HepG2 (cell line): ENCODE data around the gene LCN2. TPM values are rescaled to one million over a fixed set of nuclear protein-coding genes. Genes with fewer than 3 reads are reported as not detected.

Source experiments
- AKAP8 ChIP-seq: sonication (generic); formaldehyde crosslinking; IDR thresholded peaks from 2 replicates; pipeline ENCODE4 v1.5.1; 2020; ENCODE audit warnings: mild to moderate bottlenecking, missing genetic modification reagents
- ELK4 ChIP-seq: sonication (generic); formaldehyde crosslinking; IDR thresholded peaks from 2 replicates; pipeline ENCODE4 v1.9.0; 2021; ENCODE audit warnings: missing genetic modification reagents, borderline replicate concordance
- ETV6 ChIP-seq: sonication (generic); formaldehyde crosslinking; conservative IDR thresholded peaks from 2 replicates; pipeline ENCODE4 v1.4.0; 2020; ENCODE audit warnings: missing genetic modification reagents
- FOXA1 ChIP-seq, 2 experiments: fragments of 450-650 bp in 1 of 2; sonication (generic) in 1 of 2; formaldehyde crosslinking in 1 of 2; IDR thresholded peaks; 2 replicates each; pipeline versions ENCODE4 v1.4.0 to v1.6.1; 2016 to 2020; ENCODE audit warnings: missing genetic modification reagents in 1 of 2
- FOXC1 ChIP-seq: sonication (generic); formaldehyde crosslinking; IDR thresholded peaks from 2 replicates; pipeline ENCODE4 v1.8.0; 2022; ENCODE audit warnings: mild to moderate bottlenecking, missing genetic modification reagents, borderline replicate concordance
- NRL ChIP-seq: sonication (generic); formaldehyde crosslinking; IDR thresholded peaks from 2 replicates; pipeline ENCODE4 v1.5.0; 2020; ENCODE audit warnings: missing genetic modification reagents, mild to moderate bottlenecking, moderate library complexity, borderline replicate concordance
- PRPF4 ChIP-seq: fragments of 200-400 bp; formaldehyde crosslinking; IDR thresholded peaks from 2 replicates; pipeline ENCODE4 v1.6.1; 2016; ENCODE audit warnings: low read length, low read depth; ENCODE audit not compliant: poor library complexity, severe bottlenecking
- RCOR2 ChIP-seq: IDR thresholded peaks from 2 replicates; pipeline ENCODE4 v1.6.1; 2016; ENCODE audit warnings: missing biosample characterization, missing genetic modification reagents
- SMARCC2 ChIP-seq: fragments of 450-650 bp; IDR thresholded peaks from 2 replicates; pipeline ENCODE4 v1.6.1; 2017; ENCODE audit warnings: antibody characterized with exemption, mild to moderate bottlenecking
- SP5 ChIP-seq: IDR thresholded peaks from 2 replicates; pipeline ENCODE4 v1.6.1; 2016; ENCODE audit warnings: low read depth, borderline replicate concordance
- ZFP82 ChIP-seq: sonication (generic); formaldehyde crosslinking; IDR thresholded peaks from 2 replicates; pipeline ENCODE4 v1.5.1; 2020; ENCODE audit warnings: mild to moderate bottlenecking, missing genetic modification reagents, borderline replicate concordance
- ZNF101 ChIP-seq: sonication (generic); formaldehyde crosslinking; IDR thresholded peaks from 2 replicates; pipeline ENCODE4 v1.4.0; 2020; ENCODE audit warnings: mild to moderate bottlenecking, low read depth, missing genetic modification reagents, borderline replicate concordance
- ZNF230 ChIP-seq: sonication (generic); formaldehyde crosslinking; IDR thresholded peaks from 2 replicates; pipeline ENCODE4 v1.4.0; 2020; ENCODE audit warnings: mild to moderate bottlenecking, missing genetic modification reagents
- ZNF3 ChIP-seq: IDR thresholded peaks from 2 replicates; pipeline ENCODE4 v1.7.0; 2017; ENCODE audit warnings: inconsistent platforms
- ZNF317 ChIP-seq: sonication (generic); formaldehyde crosslinking; IDR thresholded peaks from 2 replicates; pipeline ENCODE4 v1.5.0; 2020; ENCODE audit warnings: mild to moderate bottlenecking, missing genetic modification reagents
- ZNF576 ChIP-seq: sonication (generic); formaldehyde crosslinking; IDR thresholded peaks from 2 replicates; pipeline ENCODE4 v1.4.0; 2020; ENCODE audit warnings: mild to moderate bottlenecking, missing genetic modification reagents
- ZNF607 ChIP-seq: sonication (generic); formaldehyde crosslinking; IDR thresholded peaks from 2 replicates; pipeline ENCODE4 v1.5.1; 2020; ENCODE audit warnings: missing genetic modification reagents, mild to moderate bottlenecking, borderline replicate concordance
- ZNF672 ChIP-seq: sonication (generic); formaldehyde crosslinking; IDR thresholded peaks from 2 replicates; pipeline ENCODE4 v1.8.1; 2022; ENCODE audit warnings: missing genetic modification reagents
- ZNF792 ChIP-seq: IDR thresholded peaks from 2 replicates; pipeline ENCODE4 v1.6.1; 2016
- ZSCAN9 ChIP-seq: IDR thresholded peaks from 2 replicates; pipeline ENCODE4 v1.6.1; 2016; ENCODE audit warnings: borderline replicate concordance
- polyA plus RNA-seq, 8 experiments: library from polyadenylated mRNA; depleted of rRNA in 3 of 8; stranded (reverse) in 7 of 8; unstranded in 1 of 8; fragments of >200 nt; fragmentation: Illumina TruSeq in 4 of 8; extraction: Trizol in 4 of 8; gene quantifications; 2 replicates each; pipeline versions ENCODE4 v1.2.1 to v1.2.3, GENCODE V29; 2011 to 2016; ENCODE audit warnings: low read depth in 4 of 8, missing spikeins in 1 of 8, mixed read lengths in 1 of 8; ENCODE audit not compliant: insufficient read depth in 1 of 8
- total RNA-seq, 5 experiments: library from RNA; depleted of rRNA; stranded (reverse); fragments of >200 nt; fragmentation: Illumina TruSeq; extraction: Trizol; gene quantifications; 2 replicates each; pipeline ENCODE4 v1.2.3, GENCODE V29; 2016; ENCODE audit warnings: low read depth in 1 of 5
- TF ChIP-seq, protein P1 (sequence below): sonication (generic); formaldehyde crosslinking; IDR thresholded peaks from 2 replicates; pipeline ENCODE4 v1.5.0; 2020; ENCODE audit warnings: mild to moderate bottlenecking, missing genetic modification reagents, borderline replicate concordance

LCN2 gene
- total and polyA plus RNA-seq, 2 of the 13 experiments (the other 11 are each of a cell fraction or from before 2014, with no cell fraction given) = 0.38 to 1.4 TPM

DNA sequence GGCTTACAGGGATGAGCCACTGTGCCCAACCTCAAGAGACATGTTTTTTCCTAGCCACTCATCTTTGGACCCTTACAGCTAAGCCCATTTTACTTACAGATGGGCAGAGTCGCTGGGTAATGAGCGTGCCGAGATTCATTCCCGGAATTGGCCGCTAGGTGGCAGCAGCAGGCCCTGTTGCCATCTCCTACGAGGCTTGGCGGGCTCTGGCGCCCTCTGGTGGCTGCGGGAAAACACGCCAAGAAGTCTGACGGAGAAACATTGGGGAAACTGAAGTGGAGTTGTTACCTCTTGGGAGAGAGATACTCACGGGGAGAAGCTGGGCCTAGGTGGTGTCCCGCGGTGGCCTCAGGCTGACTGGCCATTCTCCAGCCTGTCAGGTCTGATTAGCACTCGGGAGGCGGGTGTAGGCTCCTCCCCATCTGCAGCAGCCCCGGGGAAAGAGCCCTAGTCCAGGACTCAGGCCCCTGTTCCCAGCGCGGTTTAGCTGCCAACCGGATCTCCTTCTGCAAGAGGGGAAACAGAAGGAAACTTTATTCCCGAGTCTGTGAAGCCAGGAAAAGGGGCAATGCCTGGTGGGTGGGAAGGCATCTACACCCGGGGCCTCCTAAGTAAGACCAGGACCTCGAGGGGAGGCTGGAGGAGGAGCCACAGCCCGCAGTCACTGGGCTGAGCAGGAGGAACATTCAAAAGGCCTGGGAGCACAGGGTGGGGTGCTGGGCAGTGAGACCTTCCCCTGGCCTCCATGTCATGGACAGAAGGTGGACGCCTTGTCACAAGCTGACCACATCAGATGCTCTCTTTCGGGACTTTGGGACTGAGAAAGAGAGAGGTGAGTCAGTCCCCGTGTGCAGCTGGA is 31.4 kb upstream of the LCN2 start (continued):
- TF ChIP-seq RCOR2 (peak; percentile 78), ZNF230 (CRISPR knock-in tag) (no peak), ZNF607 (CRISPR knock-in tag) (no peak), ZNF576 (CRISPR knock-in tag) (no peak), ZNF672 (CRISPR knock-in tag) (no peak), FOXC1 (CRISPR knock-in tag) (peak; percentile 54; the same call in 1 of the 2 replicates), ZNF101 (CRISPR knock-in tag) (no peak), AKAP8 (CRISPR knock-in tag) (no peak), ZNF3 (CRISPR knock-in tag) (peak; percentile 51; the same call in 1 of the 2 replicates), SMARCC2 (no peak), ZFP82 (CRISPR knock-in tag) (no peak), NRL (CRISPR knock-in tag) (peak; percentile 67; the same call in 1 of the 2 replicates), ZNF317 (0 out of 2 replicates have a peak, but pooled peaks have one; percentile 27), PRPF4 (no peak), ZNF792 (peak; percentile 77; the same call in 1 of the 2 replicates), SP5 (no peak), ETV6 (CRISPR knock-in tag) (no peak), ELK4 (CRISPR knock-in tag) (no peak), FOXA1 (IDR thresholded peaks at IDR 0.05) (no peak), FOXA1 (CRISPR knock-in tag; IDR thresholded peaks at IDR 0.05) (peak; percentile 49), ZSCAN9 (CRISPR knock-in tag) (peak; percentile 57; the same call in 1 of the 2 replicates)
- TF ChIP-seq, protein P1, sequence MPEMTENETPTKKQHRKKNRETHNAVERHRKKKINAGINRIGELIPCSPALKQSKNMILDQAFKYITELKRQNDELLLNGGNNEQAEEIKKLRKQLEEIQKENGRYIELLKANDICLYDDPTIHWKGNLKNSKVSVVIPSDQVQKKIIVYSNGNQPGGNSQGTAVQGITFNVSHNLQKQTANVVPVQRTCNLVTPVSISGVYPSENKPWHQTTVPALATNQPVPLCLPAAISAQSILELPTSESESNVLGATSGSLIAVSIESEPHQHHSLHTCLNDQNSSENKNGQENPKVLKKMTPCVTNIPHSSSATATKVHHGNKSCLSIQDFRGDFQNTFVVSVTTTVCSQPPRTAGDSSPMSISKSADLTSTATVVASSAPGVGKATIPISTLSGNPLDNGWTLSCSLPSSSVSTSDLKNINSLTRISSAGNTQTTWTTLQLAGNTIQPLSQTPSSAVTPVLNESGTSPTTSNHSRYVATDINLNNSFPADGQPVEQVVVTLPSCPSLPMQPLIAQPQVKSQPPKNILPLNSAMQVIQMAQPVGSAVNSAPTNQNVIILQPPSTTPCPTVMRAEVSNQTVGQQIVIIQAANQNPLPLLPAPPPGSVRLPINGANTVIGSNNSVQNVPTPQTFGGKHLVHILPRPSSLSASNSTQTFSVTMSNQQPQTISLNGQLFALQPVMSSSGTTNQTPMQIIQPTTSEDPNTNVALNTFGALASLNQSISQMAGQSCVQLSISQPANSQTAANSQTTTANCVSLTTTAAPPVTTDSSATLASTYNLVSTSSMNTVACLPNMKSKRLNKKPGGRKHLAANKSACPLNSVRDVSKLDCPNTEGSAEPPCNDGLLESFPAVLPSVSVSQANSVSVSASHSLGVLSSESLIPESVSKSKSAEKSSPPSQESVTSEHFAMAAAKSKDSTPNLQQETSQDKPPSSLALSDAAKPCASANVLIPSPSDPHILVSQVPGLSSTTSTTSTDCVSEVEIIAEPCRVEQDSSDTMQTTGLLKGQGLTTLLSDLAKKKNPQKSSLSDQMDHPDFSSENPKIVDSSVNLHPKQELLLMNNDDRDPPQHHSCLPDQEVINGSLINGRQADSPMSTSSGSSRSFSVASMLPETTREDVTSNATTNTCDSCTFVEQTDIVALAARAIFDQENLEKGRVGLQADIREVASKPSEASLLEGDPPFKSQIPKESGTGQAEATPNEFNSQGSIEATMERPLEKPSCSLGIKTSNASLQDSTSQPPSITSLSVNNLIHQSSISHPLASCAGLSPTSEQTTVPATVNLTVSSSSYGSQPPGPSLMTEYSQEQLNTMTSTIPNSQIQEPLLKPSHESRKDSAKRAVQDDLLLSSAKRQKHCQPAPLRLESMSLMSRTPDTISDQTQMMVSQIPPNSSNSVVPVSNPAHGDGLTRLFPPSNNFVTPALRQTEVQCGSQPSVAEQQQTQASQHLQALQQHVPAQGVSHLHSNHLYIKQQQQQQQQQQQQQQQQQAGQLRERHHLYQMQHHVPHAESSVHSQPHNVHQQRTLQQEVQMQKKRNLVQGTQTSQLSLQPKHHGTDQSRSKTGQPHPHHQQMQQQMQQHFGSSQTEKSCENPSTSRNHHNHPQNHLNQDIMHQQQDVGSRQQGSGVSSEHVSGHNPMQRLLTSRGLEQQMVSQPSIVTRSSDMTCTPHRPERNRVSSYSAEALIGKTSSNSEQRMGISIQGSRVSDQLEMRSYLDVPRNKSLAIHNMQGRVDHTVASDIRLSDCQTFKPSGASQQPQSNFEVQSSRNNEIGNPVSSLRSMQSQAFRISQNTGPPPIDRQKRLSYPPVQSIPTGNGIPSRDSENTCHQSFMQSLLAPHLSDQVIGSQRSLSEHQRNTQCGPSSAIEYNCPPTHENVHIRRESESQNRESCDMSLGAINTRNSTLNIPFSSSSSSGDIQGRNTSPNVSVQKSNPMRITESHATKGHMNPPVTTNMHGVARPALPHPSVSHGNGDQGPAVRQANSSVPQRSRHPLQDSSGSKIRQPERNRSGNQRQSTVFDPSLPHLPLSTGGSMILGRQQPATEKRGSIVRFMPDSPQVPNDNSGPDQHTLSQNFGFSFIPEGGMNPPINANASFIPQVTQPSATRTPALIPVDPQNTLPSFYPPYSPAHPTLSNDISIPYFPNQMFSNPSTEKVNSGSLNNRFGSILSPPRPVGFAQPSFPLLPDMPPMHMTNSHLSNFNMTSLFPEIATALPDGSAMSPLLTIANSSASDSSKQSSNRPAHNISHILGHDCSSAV (CRISPR knock-in tag) = no peak
